Renal pelvis (tissue), 4 donors: ENCODE results near the gene C12orf57. TPM values are rescaled to one million over a fixed set of nuclear protein-coding genes. Genes with fewer than 3 reads are reported as not detected.

Experiments
- DNase-seq: peaks from one replicate; pipeline ENCODE4 v3.0.0-alpha.2; 2013
- polyA plus RNA-seq, 3 donors: library from polyadenylated mRNA; unstranded; fragments of 120-200 nt; gene quantifications; one replicate each; pipeline ENCODE4 v1.2.1, GENCODE V29; 2013; ENCODE audit not compliant: insufficient read length in 3 of 3

The C12orf57 gene
- polyA plus RNA-seq, 3 donors, result 135 to 204 (median 158) TPM

DNA sequence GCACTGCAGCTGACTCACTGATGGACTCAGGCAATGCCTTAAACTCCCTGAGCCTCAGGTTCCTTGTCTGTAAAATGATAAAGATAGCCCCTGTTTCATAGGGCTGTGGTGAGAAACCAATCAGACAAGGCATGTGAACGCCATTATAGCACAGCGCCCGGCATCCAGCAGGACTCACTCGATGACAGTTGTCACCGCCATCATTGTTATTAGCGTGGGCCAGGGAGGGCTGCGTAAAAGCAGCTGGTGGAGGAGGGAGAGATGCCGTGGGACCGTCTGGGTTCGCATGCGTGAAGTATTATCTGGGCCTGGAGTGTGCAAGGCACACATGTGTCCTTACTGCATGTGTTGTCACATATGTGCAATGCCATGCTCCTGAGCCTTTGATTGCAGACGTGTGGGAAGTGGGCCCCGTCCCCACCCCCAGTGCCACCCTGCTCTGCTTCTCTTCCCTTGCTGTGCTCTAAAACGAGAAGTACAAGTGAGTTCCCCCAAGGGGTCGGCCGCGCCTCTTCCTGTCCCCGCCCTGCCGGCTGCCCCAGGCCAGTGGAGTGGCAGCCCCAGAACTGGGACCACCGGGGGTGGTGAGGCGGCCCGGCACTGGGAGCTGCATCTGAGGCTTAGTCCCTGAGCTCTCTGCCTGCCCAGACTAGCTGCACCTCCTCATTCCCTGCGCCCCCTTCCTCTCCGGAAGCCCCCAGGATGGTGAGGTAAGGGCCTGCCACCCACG, 7.2 kb downstream of the C12orf57 start, which contains the start of gene PTPN6:
PTPN6 (plus strand) TSS at position 546 of the 730 bp plus-strand sequence; CDS start at position 703, 157 bp downstream.
- DNase-seq, result no peak

DNA sequence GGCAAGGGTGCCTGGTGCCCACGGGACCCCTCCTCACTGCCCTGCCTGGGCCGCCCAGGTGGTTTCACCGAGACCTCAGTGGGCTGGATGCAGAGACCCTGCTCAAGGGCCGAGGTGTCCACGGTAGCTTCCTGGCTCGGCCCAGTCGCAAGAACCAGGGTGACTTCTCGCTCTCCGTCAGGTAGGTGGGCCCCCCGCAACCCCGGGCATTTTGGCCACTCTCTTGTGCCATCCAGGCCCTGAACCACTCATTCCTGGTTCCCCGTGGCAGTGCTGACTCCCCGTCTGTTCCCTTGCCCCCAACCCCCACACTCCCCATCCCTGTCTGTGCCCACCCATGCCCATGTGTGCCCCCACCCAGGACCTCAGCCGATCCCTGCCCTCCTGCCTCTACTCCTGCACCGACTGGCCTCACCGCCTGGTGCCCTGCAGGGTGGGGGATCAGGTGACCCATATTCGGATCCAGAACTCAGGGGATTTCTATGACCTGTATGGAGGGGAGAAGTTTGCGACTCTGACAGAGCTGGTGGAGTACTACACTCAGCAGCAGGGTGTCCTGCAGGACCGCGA, 7.8 kb downstream of the C12orf57 start:
- no peak for DNase-seq

DNA sequence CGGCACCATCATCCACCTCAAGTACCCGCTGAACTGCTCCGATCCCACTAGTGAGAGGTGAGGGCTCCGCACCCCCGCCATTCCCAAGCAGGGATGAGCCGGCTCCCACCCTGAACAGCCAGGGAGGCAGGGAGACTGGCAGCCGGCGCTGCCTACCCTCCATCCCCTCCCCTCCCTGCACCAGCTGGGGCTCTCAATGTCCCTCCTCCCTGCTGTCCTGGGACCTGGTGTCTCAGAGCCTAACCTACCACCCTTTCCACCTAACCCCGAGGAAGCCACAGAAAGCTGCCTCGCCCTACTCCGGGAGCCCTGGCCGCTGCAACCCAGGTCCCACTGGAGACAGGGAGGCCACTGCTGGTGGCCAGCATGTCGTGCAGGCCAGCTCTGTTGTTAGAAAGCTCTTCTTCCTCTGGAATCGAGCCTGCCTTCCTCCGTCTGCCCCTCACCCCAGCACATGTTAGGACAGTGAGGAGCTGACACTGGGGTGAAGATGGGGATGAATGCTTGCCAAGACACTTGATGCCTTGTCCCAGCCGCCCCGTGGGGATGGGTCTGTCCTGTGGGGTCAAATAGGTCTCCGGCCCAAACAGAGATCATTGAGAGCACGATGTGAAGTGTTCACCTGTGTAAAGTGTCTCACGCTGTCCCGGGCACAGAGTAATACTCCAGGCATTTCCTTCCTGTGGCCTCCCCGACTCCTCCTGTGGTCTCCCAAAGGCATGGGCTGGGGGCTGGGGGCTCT, 8.5 kb downstream of the C12orf57 start:
- no peak for DNase-seq

DNA sequence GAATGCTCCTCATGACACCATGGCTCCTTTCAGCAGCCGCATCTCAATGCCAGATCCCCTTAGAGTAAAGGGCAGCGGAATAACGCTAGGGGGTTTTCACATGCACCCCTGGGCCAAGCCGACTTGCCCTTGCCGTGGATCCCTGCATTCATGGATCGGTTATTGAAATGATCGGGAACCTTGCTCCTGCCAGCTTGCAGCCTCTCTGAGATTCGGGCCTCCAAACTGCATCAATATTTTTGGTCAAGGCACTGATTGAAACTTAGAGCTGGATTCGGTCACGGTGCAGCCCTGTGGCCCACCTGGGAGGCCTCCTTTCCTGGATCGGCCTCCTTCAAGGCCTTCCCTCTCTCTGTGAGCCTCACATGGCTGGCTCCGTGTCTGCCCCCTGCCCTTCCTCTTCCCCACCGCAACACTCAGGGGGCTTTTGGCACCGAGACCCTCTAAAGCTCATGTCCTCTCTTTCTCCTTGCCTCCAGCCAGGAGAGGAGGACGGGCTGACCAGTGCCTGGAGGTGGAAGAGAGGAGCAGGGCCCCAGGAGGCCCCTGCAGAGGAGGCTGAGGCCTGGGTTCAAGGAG, 9.1 kb downstream of the C12orf57 start:
- DNase-seq, result no peak

DNA sequence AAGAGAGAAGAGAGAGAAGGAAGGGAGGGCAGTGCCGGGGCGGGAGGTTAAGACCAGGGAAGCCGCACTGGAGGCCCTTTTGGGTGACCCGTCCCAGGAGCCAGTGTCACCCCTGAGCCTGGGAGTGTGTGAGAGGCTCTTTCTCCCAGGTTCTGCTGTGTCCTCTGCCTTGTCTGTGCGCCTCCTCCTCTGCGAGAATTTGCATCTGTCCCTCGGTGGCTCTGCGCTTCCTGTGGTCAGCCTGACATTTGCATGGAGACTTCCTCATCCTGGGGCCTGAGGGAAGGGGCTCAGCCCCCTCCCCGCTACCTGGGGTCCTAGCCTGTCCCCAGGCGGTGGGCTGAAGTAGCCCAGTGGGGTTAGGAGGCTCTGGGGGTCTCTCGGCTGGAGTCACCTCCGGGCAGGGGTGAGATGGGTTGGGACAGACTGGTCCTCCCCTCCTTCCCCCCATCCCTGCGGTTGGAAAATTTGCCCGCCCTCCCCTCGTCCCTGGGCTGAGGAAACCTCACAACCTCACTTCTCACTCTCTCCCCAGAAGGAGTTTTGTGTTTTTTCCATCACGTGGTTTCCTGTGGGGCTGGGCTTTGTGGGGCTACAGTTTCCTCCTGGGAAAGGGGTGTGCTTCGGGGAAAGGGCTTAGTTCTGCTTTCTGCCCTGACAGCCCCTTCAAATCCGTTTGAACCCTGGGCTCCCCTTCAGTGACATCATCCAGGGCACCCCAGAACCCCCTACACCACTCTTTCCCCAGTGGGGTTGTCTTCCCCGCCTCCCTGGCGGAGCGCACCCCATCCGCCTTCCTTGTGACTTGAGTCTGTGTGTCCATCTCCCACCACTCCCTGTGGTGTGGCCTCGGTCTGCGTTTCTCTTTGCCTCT, 9.9 kb downstream of the C12orf57 start:
- DNase-seq, result no peak

DNA sequence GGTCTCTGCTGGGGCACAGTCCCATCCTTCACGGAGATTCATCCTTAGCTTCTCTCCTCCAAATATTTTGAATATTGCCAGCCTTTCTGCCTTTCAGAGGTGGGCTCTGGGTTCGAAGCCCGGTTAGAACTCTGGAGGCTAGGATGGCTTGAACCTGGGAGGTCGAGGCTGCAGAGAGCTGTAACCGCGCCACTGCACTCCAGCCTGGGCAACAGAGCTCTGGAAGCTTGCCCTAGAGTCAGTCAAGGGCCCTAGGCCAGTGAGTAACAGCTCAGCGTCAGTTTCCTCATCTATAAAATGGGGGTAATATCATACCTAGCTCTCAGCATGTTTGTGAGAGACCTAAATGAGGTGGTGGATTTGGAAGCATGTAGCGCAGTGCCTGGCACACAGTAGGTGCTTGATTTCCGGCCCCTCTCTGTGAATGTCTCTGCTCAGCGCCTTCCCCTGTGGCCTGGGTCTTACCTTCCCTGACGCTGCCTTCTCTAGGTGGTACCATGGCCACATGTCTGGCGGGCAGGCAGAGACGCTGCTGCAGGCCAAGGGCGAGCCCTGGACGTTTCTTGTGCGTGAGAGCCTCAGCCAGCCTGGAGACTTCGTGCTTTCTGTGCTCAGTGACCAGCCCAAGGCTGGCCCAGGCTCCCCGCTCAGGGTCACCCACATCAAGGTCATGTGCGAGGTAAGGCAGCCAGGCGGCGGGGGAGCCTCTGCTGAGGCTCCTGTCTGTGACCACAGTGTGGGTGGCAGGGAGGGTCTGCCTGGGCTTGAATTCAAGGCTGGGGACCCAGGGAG, 10.7 kb downstream of the C12orf57 start:
- no peak for DNase-seq

DNA sequence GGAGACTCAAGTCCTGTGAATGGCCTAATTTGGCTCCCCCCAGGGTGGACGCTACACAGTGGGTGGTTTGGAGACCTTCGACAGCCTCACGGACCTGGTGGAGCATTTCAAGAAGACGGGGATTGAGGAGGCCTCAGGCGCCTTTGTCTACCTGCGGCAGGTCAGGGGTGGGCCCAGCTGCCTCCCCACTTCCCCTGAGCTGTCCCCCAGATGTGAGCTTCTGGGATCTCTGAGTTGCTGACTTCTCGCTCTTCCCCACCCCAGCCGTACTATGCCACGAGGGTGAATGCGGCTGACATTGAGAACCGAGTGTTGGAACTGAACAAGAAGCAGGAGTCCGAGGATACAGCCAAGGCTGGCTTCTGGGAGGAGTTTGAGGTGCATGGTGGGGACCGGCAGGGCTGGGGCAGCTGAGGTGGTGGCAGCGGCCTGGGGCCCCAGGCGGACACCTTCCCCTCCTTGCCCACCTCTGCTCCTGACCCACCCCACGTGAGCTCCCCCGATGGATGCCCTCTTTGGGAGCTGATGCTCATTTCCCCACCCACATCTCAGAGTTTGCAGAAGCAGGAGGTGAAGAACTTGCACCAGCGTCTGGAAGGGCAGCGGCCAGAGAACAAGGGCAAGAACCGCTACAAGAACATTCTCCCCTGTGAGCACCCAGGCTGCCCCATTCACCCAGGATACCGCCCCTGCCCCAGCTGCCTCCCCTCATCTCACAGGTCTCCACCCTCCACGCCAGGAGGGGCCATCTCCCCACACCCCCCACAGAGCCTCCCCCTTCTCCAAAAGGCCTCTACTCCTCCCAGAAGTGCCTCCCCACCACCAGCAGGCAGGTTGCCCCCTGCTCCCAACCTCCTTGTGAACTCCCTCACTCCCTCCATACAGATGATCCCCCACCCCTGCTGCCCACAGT, 11.5 kb downstream of the C12orf57 start:
- no peak for DNase-seq

DNA sequence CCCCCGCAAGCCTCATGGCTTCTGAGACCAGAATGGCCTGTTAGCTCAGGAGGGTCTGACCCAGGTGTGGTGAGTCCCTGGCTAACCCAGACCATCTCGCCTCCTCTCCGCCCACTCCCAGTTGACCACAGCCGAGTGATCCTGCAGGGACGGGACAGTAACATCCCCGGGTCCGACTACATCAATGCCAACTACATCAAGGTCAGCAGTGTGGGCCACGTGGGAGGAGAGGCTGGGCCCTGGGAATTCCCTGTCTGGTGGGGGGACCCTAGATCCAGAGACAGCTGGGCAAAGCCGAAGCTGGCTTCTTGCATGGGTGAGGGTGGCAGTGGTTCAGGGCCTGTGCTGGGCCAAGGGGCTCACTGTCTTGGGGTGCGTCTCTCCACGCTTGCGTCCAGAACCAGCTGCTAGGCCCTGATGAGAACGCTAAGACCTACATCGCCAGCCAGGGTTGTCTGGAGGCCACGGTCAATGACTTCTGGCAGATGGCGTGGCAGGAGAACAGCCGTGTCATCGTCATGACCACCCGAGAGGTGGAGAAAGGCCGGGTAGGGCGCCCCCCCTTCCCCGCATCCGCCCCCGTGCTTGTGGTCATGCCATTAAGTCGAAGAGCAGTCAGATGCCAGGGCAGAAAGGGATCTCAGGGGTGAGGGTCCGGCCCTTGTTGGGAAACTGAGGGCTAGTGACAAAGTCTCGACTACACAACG, 12.4 kb downstream of the C12orf57 start:
- no peak for DNase-seq

DNA sequence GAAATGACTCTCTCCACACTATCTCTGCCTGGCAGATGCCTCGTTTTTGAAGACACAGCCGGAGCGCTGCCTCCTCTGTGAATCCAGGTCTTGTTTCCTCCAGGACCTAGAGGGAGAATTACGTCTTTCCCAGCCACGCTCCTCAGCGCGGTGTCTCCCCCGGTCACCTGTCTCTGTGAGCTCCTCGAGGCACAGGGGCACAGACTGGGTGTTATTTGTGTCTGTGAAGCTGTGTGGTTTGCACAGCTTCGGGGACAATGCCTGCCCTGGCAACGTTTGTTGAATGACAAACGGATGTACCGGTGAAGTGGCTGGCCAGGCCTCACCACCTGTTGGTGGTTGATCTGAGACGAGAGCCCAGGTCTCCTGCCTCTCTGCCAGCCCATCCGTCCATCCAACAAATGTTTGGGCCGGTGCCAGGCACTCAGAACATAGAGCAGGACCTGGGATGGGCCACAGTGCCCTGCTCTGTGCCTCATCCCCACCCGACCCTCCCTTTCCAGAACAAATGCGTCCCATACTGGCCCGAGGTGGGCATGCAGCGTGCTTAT, 13.4 kb downstream of the C12orf57 start:
- DNase-seq, result no peak

DNA sequence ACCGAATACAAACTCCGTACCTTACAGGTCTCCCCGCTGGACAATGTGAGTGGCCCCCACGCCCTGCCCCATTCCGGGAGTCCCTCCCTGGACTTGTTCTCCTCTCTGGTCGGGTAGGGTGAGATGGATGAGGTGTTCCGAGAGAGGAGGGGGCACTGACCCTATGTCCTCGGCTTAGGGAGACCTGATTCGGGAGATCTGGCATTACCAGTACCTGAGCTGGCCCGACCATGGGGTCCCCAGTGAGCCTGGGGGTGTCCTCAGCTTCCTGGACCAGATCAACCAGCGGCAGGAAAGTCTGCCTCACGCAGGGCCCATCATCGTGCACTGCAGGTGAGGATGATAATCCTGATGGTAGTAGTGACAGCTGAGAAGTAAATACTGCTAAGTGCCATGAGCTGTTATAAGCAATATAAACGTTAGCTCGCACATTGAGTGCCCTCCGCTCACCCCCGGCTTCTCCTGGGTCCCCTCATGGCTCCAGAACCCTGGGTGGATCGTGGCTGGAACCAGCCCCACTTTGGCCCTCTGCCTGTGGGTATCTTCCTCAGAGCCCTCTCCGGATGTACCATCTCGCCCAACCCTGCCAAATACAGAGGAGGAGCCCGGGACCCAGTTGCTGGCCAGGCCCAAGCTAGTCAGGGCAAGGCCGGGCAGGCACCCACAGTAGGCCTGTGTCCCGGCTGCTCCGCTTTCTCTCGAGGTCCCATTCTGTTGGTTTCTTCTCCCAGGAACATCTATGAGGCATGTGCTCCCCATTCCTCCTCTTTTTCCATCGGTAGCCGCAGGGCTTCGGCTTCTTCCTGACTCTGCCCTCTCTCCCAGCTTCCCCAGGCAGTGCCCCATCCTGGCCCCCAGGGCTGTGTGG, 14.2 kb downstream of the C12orf57 start:
- DNase-seq, result no peak

DNA sequence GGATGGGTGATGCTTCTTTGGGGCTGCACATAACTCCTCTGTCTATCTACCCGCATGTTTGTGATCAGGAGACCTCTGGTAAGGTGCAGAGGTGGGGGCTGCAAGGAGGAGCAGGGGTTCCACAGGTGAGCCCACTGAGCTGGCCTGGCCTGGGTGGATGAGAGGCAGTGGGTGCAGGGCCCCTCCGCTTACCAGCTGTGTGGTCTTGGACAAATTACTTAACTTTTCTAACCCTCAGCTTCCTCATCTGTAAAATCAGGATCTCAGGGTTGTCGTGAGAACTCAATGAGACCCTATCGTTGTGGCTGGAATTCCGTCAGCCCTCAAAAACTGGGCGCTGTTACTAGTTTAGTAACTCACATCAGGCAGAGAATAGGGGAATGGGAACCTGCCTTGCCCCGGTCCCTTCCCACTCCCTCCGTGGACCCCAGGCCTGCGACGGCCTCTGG, 14.8 kb downstream of the C12orf57 start:
- no peak for DNase-seq

DNA sequence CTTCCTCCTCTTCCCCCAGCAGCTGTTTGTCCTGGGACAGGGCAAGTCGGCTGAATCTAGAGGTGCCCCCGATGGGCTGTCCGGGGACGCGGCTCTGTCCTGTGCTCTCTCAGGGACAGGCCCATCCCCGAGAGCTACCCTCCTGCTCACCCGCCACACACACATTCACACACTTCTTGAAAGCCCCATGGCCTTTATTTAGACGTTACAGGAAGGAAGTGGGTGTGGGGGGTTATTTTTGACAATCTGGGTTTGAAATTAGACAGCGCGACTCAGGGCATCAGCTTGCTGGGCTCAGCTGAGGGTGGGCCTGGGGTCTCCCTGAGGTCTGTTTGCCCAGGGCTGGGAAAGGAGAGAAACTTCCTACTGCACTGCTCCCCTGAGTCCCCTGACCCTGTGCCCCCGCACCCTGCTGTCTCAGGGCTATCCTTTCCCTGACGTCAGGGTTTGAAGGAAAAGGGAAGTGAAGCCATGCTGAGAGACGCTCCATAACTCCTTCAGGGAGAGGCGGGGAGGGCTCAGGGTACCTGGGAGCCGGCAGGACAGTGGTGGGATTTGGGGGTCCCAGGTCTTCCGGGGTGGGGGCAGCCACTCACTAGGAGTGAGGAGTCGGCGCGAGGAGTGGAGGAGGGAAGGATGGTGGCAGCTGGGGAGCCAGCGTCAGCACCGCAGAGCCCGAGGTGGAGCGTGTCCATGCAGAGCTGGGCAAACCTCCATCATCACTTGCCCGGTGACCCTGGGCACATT, 15.4 kb downstream of the C12orf57 start:
- no peak for DNase-seq

DNA sequence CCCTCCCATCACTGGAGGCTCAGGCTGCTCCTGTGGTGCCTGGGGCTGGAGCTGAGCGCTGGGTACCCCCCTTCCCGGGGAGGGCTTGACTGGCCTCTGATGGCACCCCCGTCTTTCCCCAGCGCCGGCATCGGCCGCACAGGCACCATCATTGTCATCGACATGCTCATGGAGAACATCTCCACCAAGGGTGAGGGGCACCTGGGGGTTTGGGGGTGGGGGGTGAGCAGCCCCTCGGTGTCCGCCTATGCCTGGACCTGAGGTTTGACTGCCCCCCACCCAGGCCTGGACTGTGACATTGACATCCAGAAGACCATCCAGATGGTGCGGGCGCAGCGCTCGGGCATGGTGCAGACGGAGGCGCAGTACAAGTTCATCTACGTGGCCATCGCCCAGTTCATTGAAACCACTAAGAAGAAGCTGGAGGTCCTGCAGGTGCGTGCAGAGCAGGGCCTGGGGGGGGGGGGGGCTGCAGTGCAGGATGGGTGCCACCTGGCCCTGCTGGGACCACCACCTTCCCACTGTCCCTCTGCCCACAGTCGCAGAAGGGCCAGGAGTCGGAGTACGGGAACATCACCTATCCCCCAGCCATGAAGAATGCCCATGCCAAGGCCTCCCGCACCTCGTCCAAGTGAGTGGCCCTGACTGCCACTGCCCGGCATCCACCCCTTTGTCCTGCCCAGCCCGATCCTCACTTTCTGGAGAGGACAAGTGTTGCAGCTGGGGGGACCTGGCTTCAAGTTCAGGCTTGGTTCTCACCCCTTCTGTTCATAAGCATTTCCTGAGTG, 16.2 kb downstream of the C12orf57 start:
- DNase-seq, result no peak

DNA sequence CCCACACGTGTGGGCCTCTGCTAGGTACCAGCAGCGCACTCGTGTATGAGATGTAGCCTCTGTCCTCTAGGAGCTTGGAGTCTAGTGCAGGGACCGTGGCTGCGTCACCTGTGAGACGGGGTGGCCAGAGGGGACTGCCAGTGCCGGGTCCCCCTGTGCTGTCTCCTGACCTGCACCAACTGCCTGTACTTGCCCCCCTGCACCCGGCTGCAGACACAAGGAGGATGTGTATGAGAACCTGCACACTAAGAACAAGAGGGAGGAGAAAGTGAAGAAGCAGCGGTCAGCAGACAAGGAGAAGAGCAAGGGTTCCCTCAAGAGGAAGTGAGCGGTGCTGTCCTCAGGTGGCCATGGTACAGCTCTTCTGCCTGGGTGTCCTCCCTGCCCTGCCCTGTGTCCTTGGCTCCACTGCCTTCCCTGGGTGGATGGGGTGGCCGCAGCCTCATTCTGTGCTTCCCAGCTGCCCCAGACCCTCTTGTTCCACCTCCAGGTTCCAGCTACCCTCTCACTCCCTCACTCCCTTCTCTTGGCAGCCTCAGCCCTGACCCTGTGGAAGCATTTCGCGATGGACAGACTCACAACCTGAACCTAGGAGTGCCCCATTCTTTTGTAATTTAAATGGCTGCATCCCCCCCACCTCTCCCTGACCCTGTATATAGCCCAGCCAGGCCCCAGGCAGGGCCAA, 16.9 kb downstream of the C12orf57 start:
- DNase-seq, result no peak

DNA sequence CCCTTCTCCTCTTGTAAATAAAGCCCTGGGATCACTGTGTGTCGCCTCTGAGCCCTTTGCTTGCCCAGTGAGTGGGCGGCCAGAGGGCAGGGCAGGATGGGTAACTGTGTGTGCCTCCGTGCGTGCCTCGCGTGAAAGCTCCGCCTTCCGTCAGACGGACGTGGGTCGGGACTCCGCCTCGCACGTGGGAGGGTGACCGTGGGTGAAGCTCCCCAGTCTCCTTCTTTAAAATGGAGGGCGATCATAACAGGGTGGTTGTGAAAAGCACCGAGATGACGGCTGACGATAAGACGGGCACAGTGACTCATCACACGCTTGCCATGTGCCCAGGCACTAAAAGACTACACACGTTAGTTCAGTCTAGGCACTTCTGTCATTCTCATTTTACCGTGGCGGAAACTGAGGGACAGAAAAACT, 17.5 kb downstream of the C12orf57 start:
- no peak for DNase-seq
